GM21529 (cell line): ENCODE results near the gene DUOXA1.
"Not testable (repeated sequence)": the region's sequence is repeated elsewhere in the genome, so short reads cannot be mapped to it uniquely, and the experiment has no call there.

Experiments used
- ATAC-seq: cut with Tn5 transposase; IDR thresholded peaks from one replicate; pipeline ENCODE4 v1.9.1; 2021; ENCODE audit not compliant: unreplicated experiment

Gene DUOXA1

DNA sequence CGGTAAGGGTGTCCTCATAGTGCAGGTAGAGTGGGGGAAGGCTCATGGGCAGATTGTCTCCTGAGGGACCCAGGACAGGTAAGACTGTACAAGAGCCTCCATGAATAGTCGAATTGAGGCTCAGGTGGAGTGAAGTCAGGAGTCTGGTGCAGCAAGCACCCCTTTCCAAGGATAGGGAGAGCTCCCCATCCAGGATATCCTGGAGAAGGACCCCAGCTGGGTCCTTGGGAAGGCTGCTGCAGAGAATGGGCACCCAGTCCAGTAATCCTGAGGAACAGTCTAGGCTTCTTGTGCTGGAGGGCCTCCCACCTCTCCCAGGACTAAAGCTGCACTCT, 15.0 kb downstream of the DUOXA1 start:
- ATAC-seq: no peak

DNA sequence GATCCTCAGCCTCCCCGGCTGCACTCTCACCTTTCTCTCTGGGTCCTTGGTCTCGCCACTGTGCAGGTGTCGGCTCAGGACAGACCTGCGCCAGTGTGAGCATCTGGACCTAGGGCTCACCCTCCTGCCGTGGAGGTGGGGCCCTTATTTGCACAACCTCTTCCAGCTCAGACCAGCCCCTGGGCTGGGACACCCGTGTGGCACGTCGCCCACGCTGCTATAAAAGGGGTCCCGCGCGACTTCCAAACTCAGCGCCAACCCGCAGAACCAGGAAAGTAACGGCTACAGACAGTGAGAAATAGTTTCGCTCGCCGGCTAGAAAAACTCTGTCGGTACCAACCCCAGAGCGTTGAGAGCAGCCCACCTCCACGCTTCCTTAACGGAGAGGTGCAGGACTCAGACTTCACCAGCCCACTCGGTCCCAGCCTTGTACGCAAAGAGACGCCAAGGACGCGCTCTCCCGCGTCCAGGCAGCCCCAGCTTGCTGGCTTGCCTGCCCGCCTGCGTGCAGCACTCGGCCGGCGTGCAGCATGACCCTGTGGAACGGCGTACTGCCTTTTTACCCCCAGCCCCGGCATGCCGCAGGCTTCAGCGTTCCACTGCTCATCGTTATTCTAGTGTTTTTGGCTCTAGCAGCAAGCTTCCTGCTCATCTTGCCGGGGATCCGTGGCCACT, 15.5 kb downstream of the DUOXA1 start, which contains the start of the genes DUOX2 and DUOXA2:
TSS of gene DUOX2 (minus strand) at position 97 of the 675 bp plus-strand sequence. CDS start 761 bp downstream, outside the sequence.
TSS of gene DUOXA2 (plus strand) at position 251 of the 675 bp plus-strand sequence. CDS start at position 531, 280 bp downstream.
- ATAC-seq: no peak

DNA sequence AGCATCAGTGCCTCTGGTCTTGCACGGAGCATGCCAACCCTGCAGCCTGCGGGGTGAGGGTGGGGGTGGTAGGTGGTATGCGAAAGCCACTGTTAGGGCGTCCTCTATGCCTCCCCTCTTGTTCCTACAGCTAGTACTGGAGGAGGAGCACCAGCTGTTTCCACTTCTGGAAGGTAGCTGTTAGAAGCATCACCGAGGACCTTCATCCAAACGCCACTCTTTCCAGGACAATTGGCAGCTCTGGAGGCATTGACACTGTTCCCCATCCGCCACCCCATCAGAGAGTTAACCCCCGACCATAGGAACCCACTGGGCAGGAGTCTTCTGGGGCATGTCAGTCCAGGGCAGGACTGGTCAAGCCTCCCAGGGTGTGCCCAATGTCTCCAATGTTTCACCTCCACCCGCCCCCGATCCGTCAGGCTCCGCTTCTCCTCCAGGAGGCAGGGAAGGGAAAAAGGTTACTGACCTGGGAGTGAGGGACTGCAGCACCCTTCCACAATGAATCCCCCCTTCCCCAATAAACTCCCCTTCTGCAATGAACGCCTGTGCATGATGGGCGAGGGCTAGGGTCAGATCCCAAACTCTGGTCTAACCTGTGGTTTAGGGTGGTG, 16.2 kb downstream of the DUOXA1 start:
- no peak for ATAC-seq

DNA sequence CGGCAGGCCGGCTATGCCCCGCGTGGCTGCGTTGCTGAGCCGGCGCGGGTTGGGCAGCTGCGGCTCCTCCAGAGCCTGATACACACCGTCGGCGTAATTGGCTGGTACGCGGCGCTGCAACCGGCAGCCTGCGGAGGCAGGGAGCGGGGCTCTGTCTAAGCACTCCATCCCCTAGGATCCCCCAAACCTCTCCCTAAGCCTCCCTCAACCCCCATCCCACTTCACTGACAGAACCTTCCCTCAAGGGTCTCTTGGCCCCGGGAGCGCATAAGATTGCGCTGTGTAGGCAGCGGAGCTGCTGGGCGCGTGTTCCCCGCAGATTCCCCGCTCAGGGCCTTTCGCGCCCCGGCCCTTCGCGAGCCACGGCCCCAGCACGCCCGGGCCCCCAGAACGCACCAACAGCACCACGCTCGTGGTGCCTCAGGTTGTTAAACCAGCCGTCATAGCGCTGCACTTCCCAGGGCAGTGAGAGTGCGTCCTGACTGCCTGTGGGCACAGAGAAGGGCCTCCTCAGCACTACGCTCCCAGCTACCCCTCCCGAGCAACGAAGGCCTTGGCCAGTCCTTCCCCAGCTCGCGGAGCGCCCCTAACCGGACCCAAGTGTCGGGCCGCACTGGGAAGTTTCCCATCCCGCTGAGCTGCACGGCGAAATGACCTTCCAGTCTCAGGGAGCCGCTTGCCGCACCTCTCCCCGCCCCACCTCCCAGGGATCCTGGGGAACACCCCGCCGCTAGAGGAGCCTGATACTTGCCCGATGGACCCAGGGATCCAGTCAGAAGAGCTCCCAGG, 16.9 kb downstream of the DUOXA1 start:
- ATAC-seq: no peak

DNA sequence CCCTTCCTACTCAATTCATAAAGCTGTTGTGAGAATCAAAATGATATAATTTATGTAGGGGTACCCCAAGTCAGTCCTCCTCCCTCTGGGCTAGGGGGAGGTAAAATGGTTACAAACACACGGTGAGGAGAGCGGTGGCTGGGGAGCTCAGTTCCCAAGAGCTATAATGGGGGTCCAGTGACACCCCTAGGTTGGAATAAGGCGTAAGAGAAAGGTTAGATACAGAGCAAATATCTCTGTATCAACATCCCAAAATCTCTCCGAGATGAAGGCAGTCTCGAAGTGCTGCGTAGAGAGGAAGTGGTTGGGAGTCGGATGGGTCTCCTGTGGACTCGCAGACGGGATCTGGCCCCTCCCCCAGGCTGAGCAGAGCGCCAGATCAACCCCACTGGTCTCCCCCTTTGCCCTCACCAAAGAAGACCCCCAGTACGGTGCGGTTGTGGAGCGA, 17.5 kb downstream of the DUOXA1 start:
- no peak for ATAC-seq

DNA sequence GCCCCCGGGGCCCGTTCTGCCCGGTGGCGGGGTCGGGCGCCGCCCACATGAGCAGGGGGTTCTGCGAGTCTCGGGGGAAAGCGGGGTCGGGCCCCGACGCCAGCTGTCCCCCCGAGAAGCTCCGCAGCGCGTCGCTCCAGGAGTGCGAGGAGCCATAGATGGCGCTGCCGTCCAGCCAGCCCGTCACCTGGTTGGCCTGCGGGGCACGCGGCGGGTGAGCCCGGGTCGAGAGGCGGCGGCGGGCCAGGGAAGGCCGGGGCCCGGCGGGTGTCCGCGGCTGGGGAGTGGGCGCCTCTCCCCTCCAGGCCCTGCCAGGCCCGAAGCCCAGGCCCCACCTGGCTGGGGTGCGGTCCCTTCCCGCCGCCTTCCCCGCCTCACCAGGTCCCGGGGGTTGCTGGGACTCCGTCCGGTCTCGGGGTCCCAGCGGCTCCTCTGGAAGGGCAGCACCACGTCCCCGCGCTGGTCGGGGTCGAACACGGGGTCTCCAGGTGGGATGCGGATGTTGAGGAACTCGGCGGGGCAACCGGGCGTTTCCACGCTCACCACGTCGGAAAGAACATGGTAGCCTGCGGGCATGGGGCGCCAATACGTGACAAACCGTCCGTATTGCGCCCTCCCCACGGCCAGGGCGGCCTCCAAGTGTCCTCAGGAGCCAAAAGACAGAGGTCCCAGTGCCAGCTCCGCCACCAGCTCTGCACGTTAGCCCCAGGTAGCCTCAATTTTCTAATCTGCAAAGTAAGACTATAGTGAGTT, 18.1 kb downstream of the DUOXA1 start:
- no peak for ATAC-seq

DNA sequence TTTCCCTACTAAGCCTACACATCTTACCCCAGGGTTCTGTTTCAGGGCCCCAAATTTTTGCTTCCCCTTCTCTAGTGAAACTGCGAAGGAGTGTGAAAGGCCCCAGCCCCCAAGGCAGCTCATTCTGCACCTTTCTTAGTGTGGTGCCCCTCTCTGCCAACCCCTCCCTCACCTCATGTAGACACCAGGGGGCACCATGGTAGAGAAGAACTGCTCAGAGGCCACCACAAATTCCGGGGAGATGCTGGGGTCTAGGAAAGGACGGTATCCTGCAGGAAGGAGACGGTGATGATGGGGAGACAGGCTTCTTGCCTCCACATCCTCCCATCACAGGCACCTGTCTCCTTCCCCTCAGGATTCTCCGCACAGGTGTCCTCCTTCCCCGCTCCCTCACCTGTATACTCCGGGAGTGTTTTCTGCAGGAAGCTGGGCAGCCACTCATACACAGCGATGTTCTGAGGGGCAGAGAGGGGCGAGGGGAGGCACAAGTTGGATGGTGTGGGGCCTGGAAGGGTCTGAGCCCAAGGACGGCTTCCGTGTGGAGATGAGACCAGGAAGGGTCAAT, 19.3 kb downstream of the DUOXA1 start:
- no peak for ATAC-seq

DNA sequence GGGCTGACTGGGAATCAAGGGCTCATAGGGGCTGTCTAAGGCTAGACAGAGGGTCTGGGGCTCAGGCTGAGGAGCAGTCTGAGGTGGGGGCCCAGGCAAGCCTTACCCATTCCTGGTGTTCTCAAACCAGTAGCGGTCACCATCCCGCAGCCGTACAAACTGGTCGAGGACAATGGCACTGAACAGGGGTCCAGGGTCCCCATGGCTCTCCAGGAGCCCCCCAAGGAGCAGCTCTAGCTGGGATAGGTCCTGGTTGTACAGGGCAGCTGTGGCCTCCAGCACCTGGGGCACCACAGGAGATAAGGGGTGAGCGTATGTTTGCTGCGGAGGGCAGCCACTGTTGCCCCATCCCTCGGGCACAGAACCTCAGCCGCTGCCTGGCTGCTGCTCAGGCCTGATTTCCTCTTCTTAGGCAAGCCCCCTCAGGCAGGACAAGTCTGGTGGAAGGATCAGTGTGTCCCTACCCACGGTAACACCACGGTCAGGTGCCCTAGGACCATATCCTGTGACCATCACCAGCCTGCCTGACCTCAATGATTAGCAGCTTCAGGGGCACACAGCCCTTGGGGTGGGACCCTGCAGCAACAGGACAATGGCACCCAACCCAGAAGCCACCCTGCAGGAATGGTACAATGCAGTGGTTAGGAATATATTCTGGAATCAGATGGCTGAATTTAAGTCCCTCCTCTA, 21.6 kb downstream of the DUOXA1 start:
- ATAC-seq: no peak

DNA sequence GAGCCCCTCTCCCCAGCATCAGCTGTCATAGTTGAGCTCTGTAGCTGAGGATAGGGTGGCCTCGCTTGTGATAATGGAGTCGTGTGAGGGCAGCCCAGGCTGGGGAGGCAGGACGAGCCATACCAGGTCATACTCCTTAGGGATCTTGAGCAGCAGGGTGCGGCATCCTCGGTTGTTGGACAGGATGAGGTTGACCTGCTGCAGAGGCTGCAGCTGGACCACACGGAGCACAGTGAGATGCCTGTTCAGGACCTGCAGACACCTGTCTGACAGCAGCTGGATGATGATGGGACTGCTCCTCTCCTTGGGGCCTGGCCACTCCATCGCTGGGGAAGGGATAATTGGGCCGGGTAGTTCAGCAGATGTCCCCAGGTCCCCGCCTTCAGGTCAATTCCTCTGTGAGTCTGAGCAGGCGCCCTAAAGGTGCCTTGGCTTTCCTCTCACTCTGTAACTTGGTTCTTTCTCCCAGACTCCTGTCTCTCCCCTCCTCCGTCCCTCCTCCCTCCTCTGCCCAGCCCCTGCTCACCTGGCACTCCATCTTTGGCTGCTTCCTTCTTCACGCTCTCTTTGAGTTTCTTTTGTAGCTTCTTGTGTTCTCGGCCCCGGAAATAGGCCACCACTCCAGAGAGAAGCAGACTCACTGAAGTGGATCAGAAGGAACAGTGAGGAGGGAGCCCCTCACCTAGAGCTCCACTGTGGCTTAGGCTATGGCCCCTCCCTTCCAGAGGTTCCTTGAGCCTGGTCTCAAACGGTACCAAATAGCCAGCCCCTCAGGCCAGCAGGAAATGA, 23.5 kb downstream of the DUOXA1 start:
- no peak for ATAC-seq

DNA sequence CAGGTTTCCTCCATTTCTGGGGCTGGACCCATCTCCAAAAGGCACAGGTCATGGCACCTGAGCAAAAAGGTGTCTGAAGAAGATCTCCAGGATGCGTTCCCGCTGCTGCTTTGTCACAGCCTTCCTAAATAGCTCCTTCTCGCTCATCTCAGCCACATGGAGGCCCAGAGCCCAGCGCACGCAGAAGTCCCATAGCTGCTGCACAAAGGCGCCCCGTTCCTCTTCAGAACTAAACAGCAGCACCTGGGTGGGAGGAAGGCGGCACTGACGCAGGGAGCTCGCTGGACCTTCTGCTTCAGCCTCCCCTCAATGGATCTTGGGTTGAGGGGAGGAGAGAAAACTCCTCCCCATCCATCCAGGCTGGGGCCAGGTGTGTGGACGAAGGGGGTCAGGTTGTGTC, 24.1 kb downstream of the DUOXA1 start:
- ATAC-seq: no peak

DNA sequence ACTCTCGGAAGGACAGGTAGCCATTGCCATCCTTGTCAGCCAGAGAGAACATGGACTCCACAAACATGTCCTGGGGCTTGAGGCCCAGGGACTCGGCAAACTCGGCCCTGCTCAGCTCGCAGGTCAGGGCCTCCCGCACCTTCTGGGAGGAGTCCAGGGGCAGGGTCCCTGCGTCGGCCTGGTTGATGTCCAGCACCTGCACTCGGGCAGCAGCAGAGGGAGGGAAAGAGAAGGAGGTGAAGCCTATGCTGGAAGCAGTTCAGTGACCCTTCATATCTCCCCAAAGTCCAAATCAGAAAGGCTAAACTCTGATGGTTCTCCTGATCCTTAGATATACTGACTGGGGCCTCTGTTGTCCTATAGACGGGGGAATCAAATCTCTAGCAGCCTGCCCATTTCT, 25.5 kb downstream of the DUOXA1 start:
- ATAC-seq: not testable (repeated sequence)

DNA sequence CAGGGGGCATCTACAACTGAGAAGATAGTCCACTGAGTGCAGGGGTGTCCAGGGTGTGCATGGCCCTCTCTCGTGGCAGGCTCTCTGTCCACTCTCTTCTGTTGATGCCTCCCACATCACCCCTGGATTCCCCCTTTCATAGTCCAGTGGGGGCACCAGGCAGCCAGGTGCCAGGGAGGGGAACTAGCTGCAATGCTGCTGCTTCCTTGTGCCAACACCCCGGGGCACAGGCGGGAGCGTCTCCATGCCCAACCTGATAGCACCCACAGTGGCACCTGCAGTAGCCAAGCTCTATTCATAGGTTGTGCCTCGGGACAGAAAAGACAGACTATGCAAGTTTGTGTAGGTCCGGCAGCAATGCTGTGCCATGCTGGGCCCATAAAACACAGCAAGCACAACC, 27.5 kb downstream of the DUOXA1 start:
- ATAC-seq: no peak

DNA sequence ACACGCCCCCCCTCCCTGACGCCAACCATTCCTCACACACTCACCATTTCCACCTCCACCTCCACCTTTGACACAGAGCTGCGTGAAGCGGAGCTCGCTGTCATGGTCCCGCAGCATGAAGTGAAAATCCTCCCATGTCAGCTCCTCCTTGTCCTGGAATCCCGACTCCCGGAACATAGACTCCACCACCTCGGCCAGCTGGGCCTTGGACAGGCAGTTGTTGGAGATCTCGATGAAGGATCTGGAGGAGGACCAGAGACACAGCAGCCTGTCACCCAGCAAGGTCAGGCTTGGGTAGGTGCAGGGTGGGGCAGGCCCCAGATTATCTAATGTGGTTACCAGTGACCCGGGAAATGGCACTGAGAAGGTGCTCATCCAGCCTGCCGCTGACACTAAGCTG, 27.9 kb downstream of the DUOXA1 start:
- ATAC-seq: no peak

DNA sequence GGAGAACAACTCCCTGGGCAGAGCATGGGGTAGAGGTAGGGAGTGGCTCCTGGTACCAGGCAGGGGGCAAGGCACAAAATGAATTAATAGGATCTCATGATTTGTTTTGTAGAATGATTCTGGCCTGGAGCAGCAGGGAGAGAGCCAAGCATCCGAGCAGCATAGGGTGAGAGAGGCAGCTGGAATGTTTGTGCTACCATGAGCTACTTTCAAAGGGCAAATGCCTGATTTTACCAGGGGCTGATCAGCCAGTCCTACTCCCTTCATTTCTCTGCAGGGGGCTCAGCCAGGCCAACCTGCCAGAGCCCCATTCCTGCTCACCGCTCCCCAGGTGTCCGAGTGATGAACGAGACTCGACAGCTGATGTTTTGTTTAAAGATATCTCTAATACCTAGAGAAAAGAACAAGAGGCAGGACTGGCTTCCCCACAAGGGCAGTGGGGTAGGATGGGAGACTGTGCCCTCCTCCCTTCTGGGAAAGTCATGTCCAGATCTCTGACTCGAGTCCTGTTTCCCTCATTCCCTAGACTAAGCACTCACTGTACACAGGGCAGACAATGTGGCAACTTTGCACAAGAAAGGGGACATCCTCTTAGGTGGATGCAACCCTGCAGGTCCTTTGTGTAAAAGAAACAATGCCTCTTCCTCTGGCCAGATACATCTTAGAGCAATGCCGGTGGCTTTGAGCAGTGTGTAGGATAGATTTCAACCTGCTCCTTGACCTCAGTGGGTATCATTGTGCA, 28.6 kb downstream of the DUOXA1 start:
- no peak for ATAC-seq

DNA sequence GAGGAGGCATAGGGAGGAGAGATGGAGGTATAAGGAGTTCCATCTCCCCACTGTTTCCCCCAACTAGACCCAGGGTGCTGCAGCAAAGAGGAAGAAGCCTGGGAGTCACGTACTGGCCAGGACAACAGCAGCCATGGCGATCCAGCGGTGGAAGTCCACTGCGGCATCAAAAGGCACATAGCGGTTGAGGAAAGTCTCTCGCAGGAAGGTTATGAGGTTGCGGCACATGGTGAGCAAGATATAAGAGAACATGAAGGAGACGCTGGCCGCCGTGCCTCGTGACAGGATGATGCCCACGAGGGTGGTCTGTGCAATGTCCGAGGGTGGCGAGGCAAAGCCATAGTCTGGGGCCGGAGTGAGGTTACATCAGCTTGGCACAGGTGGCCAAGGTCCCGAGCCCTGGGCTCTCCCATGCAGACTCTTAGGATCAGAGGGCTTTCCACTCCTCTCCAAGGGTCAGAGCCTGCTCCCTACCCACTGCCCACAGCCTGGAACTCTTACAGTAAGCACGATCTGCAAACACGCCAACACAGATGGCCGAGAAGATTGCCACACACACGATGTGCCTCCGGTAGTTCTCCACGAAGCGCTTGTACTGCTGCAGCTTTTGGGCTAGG, 30.0 kb downstream of the DUOXA1 start:
- no peak for ATAC-seq

DNA sequence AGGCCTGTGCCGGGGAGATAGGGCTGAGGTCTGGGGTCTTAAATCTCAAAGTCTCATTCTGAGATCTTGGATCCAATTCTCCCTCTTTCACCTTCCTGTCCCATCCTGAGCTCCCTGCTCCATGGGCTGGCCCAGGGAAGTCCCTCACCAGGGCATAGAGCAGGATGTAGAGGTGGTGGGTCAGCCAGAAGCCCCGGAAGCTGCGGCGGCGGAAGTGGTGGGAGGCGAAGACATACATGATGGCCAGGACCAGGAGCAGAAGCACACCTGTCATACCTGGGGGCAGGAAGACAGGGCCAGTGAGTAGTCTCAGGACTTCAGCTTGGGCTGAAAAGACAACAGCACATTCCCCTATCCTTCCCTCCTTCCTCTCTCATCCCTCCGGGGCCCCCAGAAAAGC, 32.2 kb downstream of the DUOXA1 start:
- no peak for ATAC-seq

DNA sequence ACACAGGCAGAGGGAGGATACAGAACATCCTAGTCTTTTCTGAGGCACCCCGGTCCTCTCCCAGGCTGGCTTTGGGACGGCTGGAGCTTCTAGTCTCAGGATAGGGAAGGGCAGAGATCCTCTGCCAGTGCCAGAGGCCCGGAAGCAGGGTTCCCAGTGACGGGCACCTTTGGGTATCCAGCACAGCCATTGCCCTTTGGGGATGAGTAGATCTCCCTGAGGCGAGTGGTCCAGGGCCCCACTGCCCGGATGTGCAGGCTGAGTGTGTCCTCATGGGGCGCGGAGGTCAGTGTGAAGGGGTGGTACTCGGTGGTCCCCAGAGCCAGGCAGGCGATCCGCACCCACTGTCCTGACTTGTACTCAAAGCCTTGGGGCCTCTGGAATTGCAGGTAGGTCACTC, 34.0 kb downstream of the DUOXA1 start:
- no peak for ATAC-seq

DNA sequence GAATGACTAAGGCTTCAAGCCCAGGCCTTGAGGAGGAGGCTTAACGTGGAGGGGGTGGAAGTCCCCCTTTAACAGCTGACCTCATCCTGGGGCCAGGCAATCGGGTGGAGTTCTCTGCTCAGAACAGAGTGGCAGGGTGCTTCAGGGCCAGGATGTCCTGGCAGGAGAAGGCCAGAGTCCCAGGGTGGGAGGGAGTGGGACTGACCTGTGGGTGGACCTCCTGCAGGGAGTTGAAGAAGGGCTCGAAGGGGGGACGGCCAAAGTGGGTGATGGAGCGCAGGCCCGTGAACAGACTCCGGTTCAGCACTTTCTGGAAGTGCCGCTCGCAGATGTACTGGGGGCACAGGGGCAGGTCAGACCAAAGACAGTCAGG, 35.3 kb downstream of the DUOXA1 start:
- no peak for ATAC-seq
